HEK293T (cell line): Measurements from ENCODE around the gene BCL7A.

ENCODE experiments used
- CTCF ChIA-PET: fragments of 350-600 bp; formaldehyde crosslinking; extraction: SDS; loops from one replicate; lab custom pipeline; 2021; ENCODE audit warnings: antibody characterized with exemption, inconsistent platforms; lab: Yijun Ruan, JAX
- POLR2A ChIA-PET: fragments of 350-600 bp; formaldehyde crosslinking; extraction: SDS; loops from one replicate; lab custom pipeline; 2020; ENCODE audit warnings: antibody characterized with exemption, inconsistent platforms; lab: Yijun Ruan, JAX
- DNase-seq: peaks from one replicate; pipeline ENCODE4 v3.0.0; 2012; ENCODE audit warnings: mixed read lengths; ENCODE audit errors: extremely low spot score
- ARNT ChIP-seq: fragments of 450-650 bp; IDR thresholded peaks from 2 replicates; pipeline ENCODE4 v1.6.1; 2017; ENCODE audit warnings: mild to moderate bottlenecking
- BHLHE40 ChIP-seq: fragments of 450-650 bp; IDR thresholded peaks from 2 replicates; pipeline ENCODE4 v1.6.1; 2016; ENCODE audit warnings: mild to moderate bottlenecking, moderate library complexity, borderline replicate concordance
- CTBP1 ChIP-seq: fragments of 450-650 bp; IDR thresholded peaks from 2 replicates; pipeline ENCODE4 v1.6.1; 2016; ENCODE audit warnings: borderline replicate concordance
- ELF4 ChIP-seq: fragments of 450-650 bp; IDR thresholded peaks from 2 replicates; pipeline ENCODE4 v1.6.1; 2017; ENCODE audit warnings: antibody characterized with exemption
- FOXA1 ChIP-seq: fragments of 450-650 bp; IDR thresholded peaks from 2 replicates; pipeline ENCODE4 v1.6.1; 2016; ENCODE audit warnings: mild to moderate bottlenecking
- FOXK2 ChIP-seq: fragments of 450-650 bp; IDR thresholded peaks from 2 replicates; pipeline ENCODE4 v1.6.1; 2016; ENCODE audit warnings: mild to moderate bottlenecking
- FOXM1 ChIP-seq: fragments of 450-650 bp; IDR thresholded peaks from 2 replicates; pipeline ENCODE4 v1.6.1; 2017; ENCODE audit warnings: mild to moderate bottlenecking, borderline replicate concordance
- HDGF ChIP-seq: fragments of 450-650 bp; IDR thresholded peaks from 2 replicates; pipeline ENCODE4 v1.6.1; 2017; ENCODE audit warnings: antibody characterized with exemption, borderline replicate concordance
- L3MBTL2 ChIP-seq: fragments of 450-650 bp; conservative IDR thresholded peaks from 2 replicates; pipeline ENCODE4 v1.6.1; 2016; ENCODE audit warnings: mild to moderate bottlenecking
- LEF1 ChIP-seq: fragments of 450-650 bp; IDR thresholded peaks from 2 replicates; pipeline ENCODE4 v1.6.1; 2017; ENCODE audit warnings: mild to moderate bottlenecking, borderline replicate concordance
- NFRKB ChIP-seq: fragments of 450-650 bp; IDR thresholded peaks from 2 replicates; pipeline ENCODE4 v1.6.1; 2016; ENCODE audit warnings: mild to moderate bottlenecking, moderate library complexity
- PKNOX1 ChIP-seq: fragments of 450-650 bp; IDR thresholded peaks from 2 replicates; pipeline ENCODE4 v1.6.1; 2016
- SP1 ChIP-seq: fragments of 450-650 bp; IDR thresholded peaks from 2 replicates; pipeline ENCODE4 v1.6.1; 2017
- SUZ12 ChIP-seq: fragments of 450-650 bp; IDR thresholded peaks from 2 replicates; pipeline ENCODE4 v1.6.1; 2016; ENCODE audit warnings: mild to moderate bottlenecking
- TARDBP ChIP-seq: fragments of 450-650 bp; IDR thresholded peaks from 2 replicates; pipeline ENCODE4 v1.6.1; 2016
- ZNF384 ChIP-seq: fragments of 450-650 bp; IDR thresholded peaks from 2 replicates; pipeline ENCODE4 v1.6.1; 2016

The BCL7A gene

DNA sequence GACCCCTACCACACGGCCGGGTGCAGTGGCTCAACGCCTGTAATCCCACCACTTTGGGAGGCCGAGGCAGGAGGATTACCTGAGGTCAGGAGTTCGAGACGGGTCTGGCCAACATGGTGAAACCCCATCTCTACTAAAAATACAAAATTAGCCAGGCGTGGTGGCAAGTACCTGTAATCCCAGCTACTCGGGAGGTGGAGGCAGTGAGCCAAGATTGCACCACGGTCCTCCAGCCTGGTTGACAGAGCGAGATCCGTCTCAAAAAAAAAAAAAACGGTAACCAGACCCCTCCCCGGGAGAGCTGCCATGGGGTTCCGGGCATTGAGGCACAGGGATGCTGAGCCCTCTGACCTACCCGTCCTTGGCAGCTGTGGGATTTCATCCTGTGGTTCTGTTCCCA lies 21.8 kb downstream of the BCL7A start:
- CTCF ChIA-PET: no interaction called here
- no peak for TF ChIP-seq SUZ12
- TF ChIP-seq FOXA1: no peak
- no peak for DNase-seq
- POLR2A ChIA-PET: no interaction called here

DNA sequence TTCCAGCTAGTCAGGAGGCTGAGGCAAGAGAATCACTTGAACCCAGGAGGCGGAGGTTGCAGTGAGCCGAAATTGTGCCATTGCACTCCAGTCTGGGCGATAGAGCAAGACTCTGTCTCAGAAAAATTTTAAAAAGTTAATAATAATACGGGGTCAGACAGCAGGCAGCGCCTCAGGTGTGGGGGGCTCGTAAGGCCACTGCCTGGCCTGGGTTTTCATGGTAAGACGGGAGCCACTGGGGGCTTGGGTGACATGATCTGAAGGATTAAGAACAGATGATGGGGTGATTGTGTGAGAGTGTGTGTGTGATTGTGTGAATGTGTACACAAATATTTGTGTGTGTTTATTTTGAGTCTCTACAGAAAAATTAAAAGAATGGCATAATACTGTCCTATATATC lies 23.6 kb downstream of the BCL7A start:
- no peak for DNase-seq
- ChIA-PET CTCF (no interaction called here), POLR2A (no interaction called here)
- no peak for TF ChIP-seq L3MBTL2
- no peak for TF ChIP-seq SP1
- no peak for TF ChIP-seq ELF4
- no peak for TF ChIP-seq SUZ12
- TF ChIP-seq PKNOX1: no peak
- no peak for TF ChIP-seq ARNT
- TF ChIP-seq BHLHE40: no peak
- TF ChIP-seq CTBP1: no peak
- TF ChIP-seq HDGF: no peak
- TF ChIP-seq FOXA1: no peak
- TF ChIP-seq LEF1: no peak
- no peak for TF ChIP-seq FOXM1
- TF ChIP-seq TARDBP: no peak

- CTCF ChIA-PET: no interaction called here
- DNase-seq: no peak
- POLR2A ChIA-PET: no interaction called here
- TF ChIP-seq LEF1 (no peak), FOXA1 (no peak), CTBP1 (no peak), ZNF384 (no peak), SUZ12 (no peak), FOXM1 (no peak), L3MBTL2 (no peak), HDGF (no peak), FOXK2 (no peak), ELF4 (no peak), ARNT (no peak), PKNOX1 (no peak), BHLHE40 (no peak)
Observed at GRCh38 chr12:122046145-122046544, 24.5 kb downstream of the BCL7A start.

DNA sequence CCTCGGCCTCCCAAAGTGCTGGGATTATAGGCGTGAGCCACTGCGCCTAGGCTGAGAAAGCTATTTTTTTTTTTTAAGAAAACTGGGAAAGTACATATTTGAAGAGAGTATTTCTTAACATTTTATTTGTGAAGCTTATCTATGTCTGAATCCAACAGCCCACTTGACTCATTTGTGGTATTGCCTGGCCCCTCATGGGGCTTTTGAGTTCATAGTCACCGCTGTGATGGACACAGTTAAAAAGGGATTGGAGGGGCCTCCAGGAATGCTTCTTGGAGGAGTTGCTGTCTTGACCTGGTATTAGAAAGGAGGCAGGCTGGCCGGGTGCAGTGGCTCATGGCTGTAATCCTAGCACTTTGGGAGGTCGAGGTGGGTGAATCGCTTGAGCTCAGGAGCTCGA lies 26.5 kb downstream of the BCL7A start:
- CTCF ChIA-PET: no interaction called here

GRCh38 chr12:122049827-122050226 lies 28.1 kb downstream of the BCL7A start:
- DNase-seq: no peak
- TF ChIP-seq CTBP1 (no peak), NFRKB (no peak), PKNOX1 (no peak), BHLHE40 (no peak), SP1 (no peak), FOXM1 (no peak), TARDBP (no peak), L3MBTL2 (no peak), SUZ12 (no peak), LEF1 (no peak)
- POLR2A ChIA-PET: interaction anchor here (1.5 kb wide), 1 partner anchor 13 kb away, joined by 3 read pairs; no protein-coding TSS in a partner anchor
- CTCF ChIA-PET: no interaction called here

More for the DNA sequence above, 26.5 kb downstream of the BCL7A start:
- POLR2A ChIA-PET: no interaction called here
- TF ChIP-seq FOXM1 (no peak), FOXK2 (no peak), FOXA1 (no peak), TARDBP (no peak), NFRKB (no peak), CTBP1 (no peak), BHLHE40 (no peak), PKNOX1 (no peak), LEF1 (no peak), SUZ12 (no peak), SP1 (no peak)
- no peak for DNase-seq

- no peak for DNase-seq
- ChIA-PET CTCF (no interaction called here), POLR2A (interaction anchor here (1.5 kb wide), 1 partner anchor 13 kb away, joined by 3 read pairs; no protein-coding TSS in a partner anchor)
- no peak for TF ChIP-seq FOXK2
- no peak for TF ChIP-seq ZNF384
- TF ChIP-seq NFRKB: no peak
- TF ChIP-seq LEF1: no peak
- TF ChIP-seq CTBP1: no peak
- no peak for TF ChIP-seq ARNT
- TF ChIP-seq SUZ12: no peak
- TF ChIP-seq ELF4: no peak
- no peak for TF ChIP-seq FOXM1
- TF ChIP-seq FOXA1: no peak
- no peak for TF ChIP-seq PKNOX1
- no peak for TF ChIP-seq TARDBP
- TF ChIP-seq BHLHE40: no peak
- no peak for TF ChIP-seq L3MBTL2
- TF ChIP-seq HDGF: no peak
- TF ChIP-seq SP1: no peak
Observed at GRCh38 chr12:122050706-122051105, 29.0 kb downstream of the BCL7A start.
